Activated naive CD4-positive, alpha-beta T cell treated with anti-CD3 and anti-CD28 coated beads, Interleukin-2, amount 50 U/mL, for 72 hours (primary cell): ENCODE measurements around the gene ZDHHC24. TPM values are rescaled to one million over a fixed set of nuclear protein-coding genes. Genes with fewer than 3 reads are reported as not detected.
"Not testable (repeated sequence)": the region's sequence is repeated elsewhere in the genome, so short reads cannot be mapped to it uniquely, and the experiment has no call there.

ENCODE experiments used
- ATAC-seq, 2 donors: fragments of 150-1000 bp; cut with Tn5 transposase; 2 replicates each; pipeline ENCODE4 v1.10.0; 2021; ENCODE audit warnings: mild to moderate bottlenecking in 2 of 2, moderate library complexity in 2 of 2
- DNase-seq, 2 donors: peaks; one replicate each; pipeline ENCODE4 v3.0.0; 2021 to 2022; ENCODE audit warnings: low spot score in 2 of 2
- H3K27ac Mint-ChIP-seq, 2 donors: one replicate each; pipeline ENCODE4 v1.8.0; 2022; ENCODE audit warnings: mild to moderate bottlenecking in 2 of 2, mixed read lengths in 2 of 2
- H3K36me3 Mint-ChIP-seq, 2 donors: one replicate each; pipeline ENCODE4 v1.8.0; 2022; ENCODE audit warnings: mixed read lengths in 2 of 2
- H3K9me3 Mint-ChIP-seq, 2 donors: one replicate each; pipeline ENCODE4 v1.8.0; 2022; ENCODE audit warnings: mixed read lengths in 2 of 2
- total RNA-seq, 2 donors: library from RNA; stranded (reverse); gene quantifications; one replicate each; pipeline ENCODE4 v1.2.3, GENCODE V29; 2022

Gene ZDHHC24
- total RNA-seq, 2 donors from 2014 or later: 14.0 to 15.4 TPM

DNA sequence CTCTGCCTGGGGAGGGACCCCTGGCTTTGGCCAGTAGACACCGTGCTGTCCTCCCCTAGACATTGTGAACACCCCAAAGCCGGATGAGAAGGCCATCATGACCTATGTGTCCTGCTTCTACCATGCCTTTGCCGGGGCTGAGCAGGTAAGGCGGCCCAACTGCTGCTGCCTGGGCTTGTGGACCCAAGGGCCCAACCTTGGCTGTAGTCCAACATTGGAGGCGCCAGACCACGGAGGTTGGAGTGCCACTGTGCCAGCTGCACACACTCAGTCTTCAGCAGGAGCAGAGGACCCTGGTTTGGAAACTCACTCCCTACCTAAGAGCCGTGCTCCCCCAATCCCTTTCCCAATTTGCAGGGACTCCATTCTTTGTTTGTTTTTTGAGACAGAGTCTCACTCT is 10.2 kb upstream of the ZDHHC24 start:
- DNase-seq: no peak
- ATAC-seq: no peak
- no peaks in the 10 kb centered on the region for H3K9me3 Mint-ChIP-seq
- H3K36me3 Mint-ChIP-seq: no peaks in the 10 kb centered on the region
- H3K27ac Mint-ChIP-seq: no peak overlapping the region

DNA sequence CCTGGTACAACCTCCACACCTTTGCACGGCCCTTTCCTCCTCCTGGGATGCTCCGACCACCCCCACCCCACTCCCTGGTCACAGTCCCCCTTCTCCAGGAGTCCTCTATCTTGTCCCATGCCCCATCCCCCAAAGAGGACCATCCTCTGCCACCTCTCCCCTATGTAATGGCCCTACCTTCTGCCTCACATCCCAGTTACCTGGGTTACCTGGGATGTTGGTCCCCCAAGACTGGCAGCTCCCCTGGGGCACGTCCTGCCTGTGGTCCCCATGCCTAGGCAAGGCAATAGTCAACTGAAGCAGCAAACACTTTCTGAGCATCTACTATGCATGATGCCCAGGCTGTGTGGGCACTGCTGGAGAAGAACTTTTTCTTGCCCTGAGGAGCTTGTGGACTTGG is 9.6 kb upstream of the ZDHHC24 start:
- no peak for DNase-seq
- Mint-ChIP-seq H3K9me3 (no peaks in the 10 kb centered on the region), H3K27ac (no peak overlapping the region), H3K36me3 (no peaks in the 10 kb centered on the region)
- no peak for ATAC-seq

DNA sequence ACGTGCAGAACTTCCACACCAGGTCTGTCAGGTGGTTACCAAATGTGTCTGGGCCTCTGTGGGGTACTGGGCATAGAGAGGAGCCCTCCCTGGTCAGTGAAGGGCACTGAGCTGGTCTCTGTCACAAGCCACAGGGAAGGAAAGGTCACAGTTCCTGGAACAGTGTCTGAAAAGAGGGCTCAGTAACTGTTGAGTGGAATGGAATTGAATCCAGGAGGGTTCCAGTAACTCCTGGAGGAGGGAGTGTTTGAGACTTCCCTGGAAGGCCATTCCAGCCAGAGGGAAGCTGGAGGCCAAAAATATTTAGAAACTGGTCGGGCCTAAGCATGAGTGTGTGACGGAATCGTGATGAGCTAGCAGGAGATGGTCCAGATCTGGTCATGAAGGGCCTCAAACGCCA is 8.8 kb upstream of the ZDHHC24 start:
- H3K36me3 Mint-ChIP-seq: no peaks in the 10 kb centered on the region
- H3K27ac Mint-ChIP-seq: no peak overlapping the region
- DNase-seq: no peak
- ATAC-seq: no peak
- H3K9me3 Mint-ChIP-seq: no peaks in the 10 kb centered on the region

DNA sequence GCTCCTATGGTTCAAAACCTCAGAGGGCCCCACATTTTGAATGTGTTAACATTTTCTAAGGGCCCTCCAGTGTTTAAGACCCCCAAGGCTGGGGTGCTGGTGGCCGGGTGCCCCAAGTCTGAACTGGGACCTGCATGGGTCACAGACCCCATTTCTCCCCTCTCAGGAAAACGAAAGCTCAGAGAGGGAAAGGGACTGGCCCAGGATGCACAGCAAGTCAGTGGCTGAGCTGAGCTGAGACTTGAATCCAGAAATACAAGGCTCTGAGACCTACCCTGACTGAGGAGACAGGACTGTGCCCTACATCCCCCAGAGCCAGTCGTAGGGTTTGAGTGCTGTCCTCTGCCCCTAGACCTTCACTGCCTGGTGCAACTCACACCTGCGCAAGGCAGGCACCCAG is 5.0 kb upstream of the ZDHHC24 start:
- Mint-ChIP-seq H3K9me3 (no peaks in the 10 kb centered on the region), H3K36me3 (no peaks in the 10 kb centered on the region), H3K27ac (no peak overlapping the region)
- DNase-seq (no peak), ATAC-seq (no peak)

DNA sequence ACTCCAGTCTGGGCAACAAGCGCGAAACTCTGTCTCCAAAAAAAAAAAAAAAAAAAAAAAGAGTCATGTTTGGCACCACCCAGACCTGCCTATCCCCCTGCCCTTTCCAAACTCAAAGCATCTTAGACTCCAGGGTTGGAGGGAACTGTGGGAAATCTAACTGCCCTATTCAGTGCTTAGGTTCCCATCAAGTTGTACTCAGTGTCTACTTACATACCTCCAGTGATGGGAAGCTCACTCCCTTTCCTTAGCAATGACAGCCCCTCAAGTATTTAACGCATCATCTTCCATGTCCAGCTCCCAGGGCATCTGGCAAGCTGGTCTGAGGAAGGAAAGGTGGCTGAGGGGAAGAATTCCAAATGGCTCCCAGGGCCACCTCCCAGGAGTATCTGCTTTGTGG is 3.8 kb upstream of the ZDHHC24 start:
- no peak overlapping the region for H3K27ac Mint-ChIP-seq
- peaks cover 0 to 4% of the 10 kb centered on the region in 2 donors for H3K36me3 Mint-ChIP-seq
- DNase-seq: no peak
- H3K9me3 Mint-ChIP-seq: no peaks in the 10 kb centered on the region
- ATAC-seq: no peak

DNA sequence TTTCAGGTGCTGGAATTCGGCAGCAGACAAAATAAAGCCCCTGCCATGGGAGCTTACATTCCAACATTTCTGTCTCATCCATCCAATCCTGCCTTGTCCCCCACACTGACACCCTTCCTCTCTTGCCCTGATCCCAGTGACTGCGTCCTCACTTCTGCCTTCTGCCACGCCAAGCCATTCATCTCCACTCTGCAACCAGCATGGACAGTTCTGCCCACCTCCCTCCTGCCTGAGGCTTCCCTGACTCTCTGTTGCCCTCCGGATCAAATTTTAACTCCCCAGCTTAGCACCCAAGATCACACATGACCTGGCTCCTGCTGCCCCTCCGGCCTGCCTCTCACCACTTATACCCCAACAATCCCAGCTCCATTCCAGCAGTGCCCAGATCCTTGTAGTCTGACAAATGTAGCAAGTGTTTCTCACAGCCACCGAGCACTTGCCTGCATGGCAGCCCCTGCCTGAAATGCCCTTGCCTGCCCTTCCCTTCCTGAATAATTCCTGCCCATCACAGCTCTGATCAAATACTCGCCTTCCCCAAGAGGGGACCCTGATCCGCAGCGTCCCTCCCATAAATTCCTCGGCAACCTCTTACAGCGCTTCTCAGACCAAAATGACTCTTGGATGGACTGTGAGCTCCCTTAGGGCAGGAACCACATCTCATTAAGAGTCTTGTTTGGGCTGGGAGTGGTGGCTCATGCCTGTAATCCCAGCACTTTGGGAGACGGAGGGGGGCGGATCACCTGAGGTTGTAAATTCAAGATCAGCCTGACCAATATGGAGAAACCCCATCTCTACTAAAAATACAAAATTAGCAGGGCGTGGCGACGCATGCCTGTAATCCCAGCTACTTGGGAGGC is 3.2 kb upstream of the ZDHHC24 start:
- no peak overlapping the region for H3K27ac Mint-ChIP-seq
- DNase-seq (no peak), ATAC-seq (no peak)
- no peaks in the 10 kb centered on the region for H3K9me3 Mint-ChIP-seq
- peaks cover 0 to 4% of the 10 kb centered on the region in 2 donors for H3K36me3 Mint-ChIP-seq

DNA sequence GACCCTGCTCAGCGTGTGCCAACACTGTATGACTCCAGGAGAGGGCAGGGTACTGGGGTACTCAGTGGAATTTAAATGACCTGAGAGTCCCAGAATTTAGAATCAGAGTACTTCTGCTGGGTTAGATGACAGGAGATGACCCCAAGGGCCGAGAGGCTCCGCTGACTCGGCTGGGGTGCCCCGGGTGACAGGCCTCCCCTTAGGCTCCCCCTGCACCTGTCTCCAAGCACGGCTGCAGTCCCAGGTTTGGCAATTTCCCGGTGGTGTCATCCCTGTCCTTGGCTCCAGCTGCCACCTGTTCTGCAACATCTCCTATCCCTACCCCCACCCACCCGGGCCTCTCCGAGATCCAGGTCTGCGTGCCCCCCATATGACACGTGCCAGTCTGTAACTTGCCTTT is 2.2 kb upstream of the ZDHHC24 start:
- H3K27ac Mint-ChIP-seq: no peak overlapping the region
- DNase-seq (no peak), ATAC-seq (no peak)
- peaks cover 0 to 4% of the 10 kb centered on the region in 2 donors for H3K36me3 Mint-ChIP-seq
- no peaks in the 10 kb centered on the region for H3K9me3 Mint-ChIP-seq

DNA sequence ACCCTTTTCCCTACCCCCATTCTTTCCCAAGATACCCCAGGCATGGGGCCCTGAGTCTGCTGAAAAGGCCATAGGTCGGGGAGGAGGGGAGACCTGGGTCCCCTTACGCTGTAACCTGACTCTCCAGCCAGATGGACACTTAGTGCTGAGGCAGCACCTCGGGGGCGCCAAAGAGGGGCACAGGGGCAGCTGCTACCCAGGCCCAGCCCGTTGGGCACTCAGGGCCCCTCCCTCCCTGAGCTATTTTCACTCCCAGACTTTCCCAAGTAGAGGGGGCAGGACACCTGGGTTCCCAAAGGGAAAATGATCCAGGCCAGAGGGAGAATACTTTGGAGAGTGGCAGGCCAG is 1.8 kb upstream of the ZDHHC24 start:
- no peaks in the 10 kb centered on the region for H3K9me3 Mint-ChIP-seq
- ATAC-seq: no peak
- DNase-seq: no peak
- peaks cover 0 to 4% of the 10 kb centered on the region in 2 donors for H3K36me3 Mint-ChIP-seq
- no peak overlapping the region for H3K27ac Mint-ChIP-seq

DNA sequence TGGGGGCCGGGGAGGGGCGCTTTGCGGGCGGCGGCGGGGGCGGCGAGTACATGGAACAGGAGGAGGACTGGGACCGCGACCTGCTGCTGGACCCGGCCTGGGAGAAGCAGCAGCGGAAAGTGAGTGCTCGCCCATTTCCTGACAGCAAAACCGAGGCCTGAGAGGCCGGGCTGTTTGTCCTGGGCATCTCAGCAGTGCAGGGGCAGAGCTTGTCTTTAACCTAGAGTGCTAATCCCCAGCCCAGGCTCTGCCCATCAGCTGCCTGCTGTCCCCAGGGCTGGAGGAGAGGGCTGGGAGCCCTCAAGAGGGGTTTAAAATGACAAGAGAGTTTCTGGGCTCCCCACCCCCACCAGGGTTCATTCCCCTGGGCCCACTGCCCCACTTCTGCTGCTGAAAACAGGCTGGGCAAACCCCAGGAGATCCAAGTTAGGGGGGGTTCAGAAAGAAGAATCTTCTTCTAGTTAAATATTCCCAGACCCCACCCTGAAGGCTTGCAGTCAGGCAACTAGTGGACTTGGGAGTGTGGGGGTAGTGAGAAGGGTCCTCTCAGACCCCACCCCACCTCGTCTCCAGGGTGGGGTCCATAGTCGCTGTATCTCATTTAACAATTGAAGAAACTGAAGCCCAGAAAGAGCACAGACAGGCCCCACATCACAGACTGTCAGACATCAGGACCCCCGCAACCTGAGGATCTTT is 1.3 kb upstream of the ZDHHC24 start:
- no peak for ATAC-seq
- H3K9me3 Mint-ChIP-seq: no peaks in the 10 kb centered on the region
- H3K27ac Mint-ChIP-seq: peak overlapping the region in 1 of 2 donors; percentile 76
- peaks cover 0 to 4% of the 10 kb centered on the region in 2 donors for H3K36me3 Mint-ChIP-seq
- DNase-seq: no peak

DNA sequence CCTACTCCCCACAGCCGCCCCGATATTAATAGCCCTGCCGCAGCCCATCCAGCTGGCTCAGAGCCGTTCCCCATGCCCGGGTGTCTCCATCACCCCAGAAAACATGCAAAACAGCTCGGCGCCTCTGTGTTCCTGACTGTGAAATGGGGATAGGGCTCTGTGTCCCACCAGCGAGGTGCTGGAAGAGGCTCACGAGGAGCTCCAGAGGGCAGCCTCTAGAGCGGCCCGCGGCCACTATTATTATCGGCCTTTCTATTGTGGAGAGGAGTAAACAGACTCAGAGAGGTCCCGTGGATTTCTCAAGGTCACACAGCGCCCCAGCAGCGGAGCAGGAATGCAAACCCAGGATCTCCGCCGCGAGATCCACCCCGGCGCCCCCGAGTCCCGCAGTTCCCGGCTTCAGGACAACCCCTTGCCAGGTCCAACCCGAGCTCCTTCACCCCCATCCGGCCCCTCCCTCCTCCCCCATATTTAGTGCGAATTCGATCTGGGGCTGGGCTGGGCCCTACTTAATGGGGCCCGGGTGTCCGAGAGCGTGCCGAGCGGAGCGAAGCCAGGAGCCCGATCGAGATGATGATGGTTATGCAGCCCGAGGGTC is 619 bp upstream of the ZDHHC24 start, which contains the start of gene ACTN3:
Gene ACTN3, plus strand, starts transcription at position 536 of the 598 bp plus-strand sequence. Its CDS starts 35 bp downstream, at position 571.
- peaks cover 0 to 4% of the 10 kb centered on the region in 2 donors for H3K36me3 Mint-ChIP-seq
- DNase-seq (no peak), ATAC-seq (peak; percentile 0 to 3)
- no peaks in the 10 kb centered on the region for H3K9me3 Mint-ChIP-seq
- peak within 1 kb of the TSS; percentile 44 to 78 for H3K27ac Mint-ChIP-seq

DNA sequence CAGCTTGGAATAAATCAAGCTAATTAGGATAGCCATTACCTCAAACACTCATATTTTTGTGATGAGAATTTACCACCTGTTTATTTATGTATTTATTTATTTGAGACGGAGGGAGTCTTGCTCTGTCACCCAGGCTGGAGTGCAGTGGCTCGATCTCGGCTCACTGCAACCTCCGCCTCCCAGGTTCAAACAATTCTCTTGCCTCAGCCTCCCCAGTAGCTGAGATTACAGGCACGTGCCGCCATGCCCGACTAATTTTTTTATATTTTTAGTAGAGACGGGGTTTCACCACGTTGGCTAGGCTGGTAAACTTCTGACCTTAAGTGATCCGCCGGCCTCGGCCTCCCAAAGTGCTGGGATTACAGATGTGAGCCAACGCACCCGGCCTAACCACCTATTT is 896 bp downstream of the ZDHHC24 start:
- not testable (repeated sequence) for H3K9me3 Mint-ChIP-seq, H3K36me3 Mint-ChIP-seq, ATAC-seq, DNase-seq
- peak overlapping the region; percentile 58 to 78 for H3K27ac Mint-ChIP-seq

DNA sequence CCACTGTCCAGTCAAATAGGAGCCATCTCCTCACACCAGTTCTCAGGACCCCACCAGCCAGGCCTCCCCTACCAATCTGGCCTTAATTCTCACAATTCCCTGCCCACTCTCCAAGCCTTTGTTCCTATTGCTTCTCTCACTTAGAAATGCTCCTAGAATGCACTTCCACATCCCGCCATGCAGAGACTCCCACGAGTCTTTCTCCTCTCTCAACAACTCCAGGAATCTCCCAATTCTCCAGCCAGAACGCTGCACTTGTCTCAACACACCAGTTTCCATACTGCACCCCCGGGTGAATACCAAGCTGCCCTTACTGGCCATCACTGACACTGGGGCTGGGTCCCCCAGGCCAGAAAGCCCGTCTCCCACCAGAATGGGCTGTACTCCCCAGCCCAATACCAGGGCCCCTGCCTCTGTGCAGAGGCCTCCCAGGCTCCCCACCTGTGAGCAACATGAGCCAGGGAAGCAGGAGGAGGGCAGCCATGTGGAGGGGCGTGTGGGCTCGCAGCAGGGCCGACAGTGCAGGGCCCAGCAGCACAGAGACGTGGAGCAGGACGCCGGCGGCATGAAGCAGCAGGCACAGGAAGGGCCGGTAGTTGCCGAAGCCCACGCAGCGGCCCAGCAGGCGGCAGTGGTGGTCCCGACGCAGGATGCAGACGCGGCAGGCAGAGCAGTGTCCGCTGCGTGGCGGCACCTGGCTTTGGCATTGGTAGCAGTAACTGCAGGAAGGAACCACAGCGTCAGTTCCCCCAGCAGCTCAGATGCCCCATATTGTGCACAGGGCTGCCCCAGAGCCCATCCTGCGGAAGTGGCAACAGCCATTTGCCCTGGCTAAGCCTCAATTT is 2.4 kb downstream of the ZDHHC24 start:
- H3K27ac Mint-ChIP-seq: peak overlapping the region; percentile 1 to 76
- DNase-seq: peak; percentile 36 to 65

DNA sequence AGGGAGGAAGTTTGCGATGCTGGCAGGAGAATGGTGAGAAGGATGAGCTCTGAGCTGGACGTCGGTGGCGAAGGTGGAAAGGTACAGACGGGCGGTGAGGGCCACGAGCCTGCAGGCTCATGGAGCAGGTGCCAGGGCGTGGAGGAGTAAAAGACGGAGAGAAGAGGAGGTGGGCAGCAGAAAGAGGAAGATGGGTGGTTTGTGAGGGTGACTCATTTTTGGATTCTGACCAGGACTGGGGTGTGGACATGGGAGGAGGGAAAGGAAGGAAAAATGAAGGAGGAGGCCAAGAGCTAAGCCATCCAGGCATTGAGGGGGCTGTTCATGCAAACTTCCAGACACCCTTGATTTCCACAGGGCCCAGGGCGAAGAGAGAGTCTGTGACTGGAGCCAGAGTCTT is 3.5 kb downstream of the ZDHHC24 start:
- Mint-ChIP-seq H3K36me3 (peaks cover 0 to 4% of the 10 kb centered on the region in 2 donors), H3K9me3 (no peaks in the 10 kb centered on the region), H3K27ac (peak overlapping the region in 1 of 2 donors; percentile 76)
- ATAC-seq: no peak
- no peak for DNase-seq

More for the DNA sequence above, 2.4 kb downstream of the ZDHHC24 start:
- Mint-ChIP-seq H3K9me3 (no peaks in the 10 kb centered on the region), H3K36me3 (peaks cover 0 to 4% of the 10 kb centered on the region in 2 donors)
- peak; percentile 10 to 45 for ATAC-seq

DNA sequence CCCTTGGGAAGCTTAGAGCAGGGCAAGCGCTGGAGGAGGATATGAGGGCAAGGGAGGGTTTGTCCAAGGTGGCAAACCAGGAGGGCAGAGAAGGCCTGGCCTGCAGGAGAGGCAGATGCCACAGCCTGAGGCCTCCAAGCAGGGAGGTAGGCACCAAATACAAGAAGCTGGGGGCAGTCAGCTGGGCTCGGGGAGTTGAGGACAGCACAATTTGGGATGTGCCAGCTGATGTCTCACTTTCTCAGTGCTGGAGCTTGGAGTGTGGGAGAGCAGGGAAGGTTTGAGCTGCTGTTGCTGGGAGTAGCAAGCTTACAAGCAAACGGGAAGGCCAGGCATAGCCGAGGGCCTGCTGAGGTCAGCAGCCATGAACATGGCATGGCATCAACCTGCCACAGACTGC is 4.0 kb downstream of the ZDHHC24 start:
- H3K27ac Mint-ChIP-seq: peak overlapping the region; percentile 52 to 76
- no peak for ATAC-seq

DNA sequence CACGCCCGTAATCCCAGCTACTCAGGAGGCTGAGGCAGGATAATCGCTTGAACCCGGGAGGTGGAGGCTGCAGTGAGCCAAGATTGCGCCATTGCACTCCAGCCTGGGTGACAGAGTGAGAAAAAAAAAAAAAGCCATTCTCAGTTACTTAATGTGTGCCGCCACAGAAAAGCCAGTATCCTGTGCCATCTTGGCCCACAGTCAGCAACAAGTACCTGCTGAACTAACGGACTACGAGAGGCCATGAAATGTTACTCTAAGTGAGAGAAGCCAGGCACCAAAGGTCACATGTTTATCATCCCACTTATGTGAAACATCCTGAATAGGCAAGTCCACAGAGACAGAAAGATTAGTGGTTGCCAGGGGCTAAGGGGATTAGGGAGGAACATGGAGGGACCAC is 5.2 kb downstream of the ZDHHC24 start:
- not testable (repeated sequence) for H3K9me3 Mint-ChIP-seq, H3K36me3 Mint-ChIP-seq, DNase-seq, H3K27ac Mint-ChIP-seq, ATAC-seq

More for the DNA sequence above, 4.0 kb downstream of the ZDHHC24 start:
- DNase-seq: no peak
- H3K9me3 Mint-ChIP-seq: no peaks in the 10 kb centered on the region
- peaks cover 0 to 4% of the 10 kb centered on the region in 2 donors for H3K36me3 Mint-ChIP-seq

DNA sequence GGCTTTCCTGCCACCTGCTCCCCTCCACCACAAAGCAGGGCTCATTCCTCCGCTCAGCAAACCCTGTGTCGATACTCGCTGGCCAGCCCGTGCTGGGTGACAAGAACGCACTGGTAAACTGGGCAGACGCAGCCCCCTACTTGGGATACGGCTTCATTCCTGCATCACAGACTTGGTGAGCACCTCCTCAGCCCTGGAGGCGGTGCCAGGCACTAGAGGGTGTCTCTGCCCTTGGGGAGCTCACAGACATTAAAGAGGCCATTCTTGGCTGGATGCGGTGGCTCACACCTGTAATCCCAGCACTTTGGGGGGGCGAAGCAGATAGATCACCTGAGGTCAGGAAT is 6.0 kb downstream of the ZDHHC24 start:
- Mint-ChIP-seq H3K36me3 (no peaks in the 10 kb centered on the region), H3K9me3 (no peaks in the 10 kb centered on the region), H3K27ac (peak overlapping the region in 1 of 2 donors; percentile 81)
- no peak for DNase-seq
- no peak for ATAC-seq
